Measurements from ENCODE around the gene KLK14. TPM values are rescaled to one million over a fixed set of nuclear protein-coding genes. Genes with fewer than 3 reads are reported as not detected.

KLK14 gene
- total and polyA plus RNA-seq, 10 of the 15 experiments (the other 5 are each of a cell fraction or from before 2014, with no cell fraction given): not detected

- Histone ChIP-seq H3K9ac (ENCODE audit: control insufficient read depth, insufficient read depth, low read length) (no peak overlapping the region), H3K4me3 (no peak overlapping the region), H3K27me3 (replicated peaks in 1 of 2; ENCODE audit: control insufficient read depth in 2 of 2, insufficient read depth in 2 of 2, low read length in 1 of 2) (no peaks in the 10 kb centered on the region), H3K27ac (ENCODE audit: control insufficient read depth, insufficient read depth) (no peak overlapping the region), H3K36me3 (ENCODE audit: control insufficient read depth in 2 of 2, insufficient read depth in 2 of 2, low read length in 1 of 2) (no peaks in the 10 kb centered on the region), H4K20me1 (ENCODE audit: control insufficient read depth, insufficient read depth) (no peaks in the 10 kb centered on the region), H3K9me3 (replicated peaks; ENCODE audit: control insufficient read depth, insufficient read depth, low read length) (no peaks in the 10 kb centered on the region), H3K4me2 (ENCODE audit: control insufficient read depth, insufficient read depth) (no peak overlapping the region), H2AFZ (ENCODE audit: control insufficient read depth, low read depth, low read length) (no peak overlapping the region), H3K79me2 (ENCODE audit: control insufficient read depth, insufficient read depth, low read length) (no peaks in the 10 kb centered on the region), H3K4me1 (ENCODE audit: control insufficient read depth, insufficient read depth, low read length) (no peaks in the 10 kb centered on the region)
- ChIA-PET RAD21 (ENCODE audit: unreplicated experiment) (no interaction called here), CTCF (no interaction called here), POLR2A (no interaction called here), SMC1A (ENCODE audit: uncharacterized antibody, unreplicated experiment) (no interaction called here)
- 67% methylated on average over 8 of the region's 8 CpGs for WGBS (ENCODE audit: insufficient coverage, insufficient replicate concordance, low lambda C conversion rate, missing lambda C conversion rate)
- intact Hi-C loops (cut with micrococcal nuclease; ENCODE audit: unreplicated experiment): loop anchor here (5.0 kb wide), 1 partner anchor 158 kb away; no protein-coding TSS in a partner anchor
- FAIRE-seq: no peak
- in situ Hi-C loops (cut with MboI): loop anchor here (10.0 kb wide), 1 partner anchor 156 kb away; no protein-coding TSS in a partner anchor
- no peak for ATAC-seq
- no peak for DNase-seq (ENCODE audit: low read depth, low spot score)
- BruUV-seq (replicated peaks): no TSS peak
- TF ChIP-seq CREM (IDR thresholded peaks at IDR 0.05; ENCODE audit: low read depth) (no peak), EED (IDR thresholded peaks at IDR 0.05; ENCODE audit: low read depth) (no peak), YBX1 (IDR thresholded peaks at IDR 0.05) (no peak), RELB (IDR thresholded peaks at IDR 0.05; ENCODE audit: low read depth) (no peak), CTCF (IDR thresholded peaks at IDR 0.05 in 2 of 3, conservative IDR thresholded peaks at IDR 0.05 in 1 of 3; ENCODE audit: control insufficient read depth in 2 of 3, extremely low read depth in 1 of 3, insufficient read depth in 1 of 3, low read depth in 3 of 3, low read length in 3 of 3) (no peak), KLF5 (IDR thresholded peaks at IDR 0.05; ENCODE audit: partially characterized antibody) (no peak), FOXK2 (IDR thresholded peaks at IDR 0.05) (no peak), ZNF622 (IDR thresholded peaks at IDR 0.05) (no peak), TBL1XR1 (IDR thresholded peaks at IDR 0.05; ENCODE audit: low read depth, low read length) (no peak), NFIC (IDR thresholded peaks at IDR 0.05; ENCODE audit: low read depth, low read length) (no peak), CHD1 (IDR thresholded peaks at IDR 0.05; ENCODE audit: low read depth, low read length) (no peak), IRF3 (IDR thresholded peaks at IDR 0.05) (no peak), SPI1 (IDR thresholded peaks at IDR 0.05; ENCODE audit: borderline replicate concordance, insufficient read depth, low read depth, low read length) (no peak), E2F8 (IDR thresholded peaks at IDR 0.05; ENCODE audit: low read depth, partially characterized antibody) (no peak), ZBTB4 (CRISPR knock-in tag; IDR thresholded peaks at IDR 0.05) (no peak)
These were observed 7.8 kb upstream of the KLK14 start for GRCh38 chr19:51090471-51090870.
